22Rv1 (cell line): ENCODE results near the gene GID8.

ENCODE experiments used
- ZFX ChIP-seq: fragments of 450-650 bp; IDR thresholded peaks from 2 replicates; pipeline ENCODE4 v1.6.1; 2017; ENCODE audit warnings: antibody characterized with exemption, borderline replicate concordance
- TF ChIP-seq, protein P1 (sequence below): fragments of 450-650 bp; IDR thresholded peaks from 2 replicates; pipeline ENCODE4 v1.5.1; 2017; ENCODE audit warnings: mild to moderate bottlenecking

DNA sequence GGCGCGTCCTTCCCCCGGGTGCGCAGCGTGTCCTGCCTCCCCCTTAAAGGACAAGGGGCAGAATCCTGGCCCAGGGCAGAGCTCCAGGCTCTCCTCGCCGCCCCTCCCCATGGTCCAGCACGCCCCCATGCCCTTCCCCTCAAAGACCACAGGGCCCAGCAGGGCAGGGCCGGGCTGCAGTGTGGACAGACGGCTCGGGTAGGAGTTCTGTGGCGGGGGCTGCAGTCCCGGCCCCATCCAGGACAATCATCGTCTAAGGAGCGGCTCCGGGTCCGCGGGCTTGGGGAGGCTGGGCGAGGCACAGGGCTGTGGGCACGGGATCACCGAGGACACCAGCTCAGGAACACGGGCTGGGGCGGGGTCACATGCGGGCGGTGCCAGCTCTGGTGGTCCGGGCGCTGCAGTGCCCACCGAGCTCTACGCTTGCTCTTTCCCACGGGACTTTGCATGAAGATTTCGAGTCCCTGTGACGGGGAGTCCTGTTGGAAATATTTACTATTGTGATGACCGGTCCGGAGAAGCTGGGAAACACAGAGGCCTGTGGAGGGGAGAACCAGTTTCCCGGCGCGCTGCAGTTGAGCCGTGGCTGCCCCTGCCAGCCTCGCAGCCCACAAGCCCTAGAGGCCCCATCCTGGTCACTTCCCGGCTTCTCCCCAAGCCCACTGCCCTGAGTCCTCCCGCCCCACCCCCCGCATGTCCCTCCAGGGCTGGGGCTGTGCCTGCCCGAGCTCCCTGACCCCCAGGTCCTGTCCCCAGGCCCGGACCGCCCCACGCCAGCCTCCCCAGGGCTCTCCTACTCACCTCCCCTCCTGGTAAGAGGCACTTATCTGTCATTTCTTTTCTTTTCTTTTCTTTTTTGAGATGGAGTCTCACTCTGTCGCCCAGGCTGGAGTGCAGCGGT, 35.1 kb downstream of the GID8 start:
- TF ChIP-seq, protein P1, sequence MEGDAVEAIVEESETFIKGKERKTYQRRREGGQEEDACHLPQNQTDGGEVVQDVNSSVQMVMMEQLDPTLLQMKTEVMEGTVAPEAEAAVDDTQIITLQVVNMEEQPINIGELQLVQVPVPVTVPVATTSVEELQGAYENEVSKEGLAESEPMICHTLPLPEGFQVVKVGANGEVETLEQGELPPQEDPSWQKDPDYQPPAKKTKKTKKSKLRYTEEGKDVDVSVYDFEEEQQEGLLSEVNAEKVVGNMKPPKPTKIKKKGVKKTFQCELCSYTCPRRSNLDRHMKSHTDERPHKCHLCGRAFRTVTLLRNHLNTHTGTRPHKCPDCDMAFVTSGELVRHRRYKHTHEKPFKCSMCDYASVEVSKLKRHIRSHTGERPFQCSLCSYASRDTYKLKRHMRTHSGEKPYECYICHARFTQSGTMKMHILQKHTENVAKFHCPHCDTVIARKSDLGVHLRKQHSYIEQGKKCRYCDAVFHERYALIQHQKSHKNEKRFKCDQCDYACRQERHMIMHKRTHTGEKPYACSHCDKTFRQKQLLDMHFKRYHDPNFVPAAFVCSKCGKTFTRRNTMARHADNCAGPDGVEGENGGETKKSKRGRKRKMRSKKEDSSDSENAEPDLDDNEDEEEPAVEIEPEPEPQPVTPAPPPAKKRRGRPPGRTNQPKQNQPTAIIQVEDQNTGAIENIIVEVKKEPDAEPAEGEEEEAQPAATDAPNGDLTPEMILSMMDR: no peak
- TF ChIP-seq ZFX: no peak
